HepG2 (cell line): Measurements from ENCODE around the gene ELOVL2. TPM values are rescaled to one million over a fixed set of nuclear protein-coding genes. Genes with fewer than 3 reads are reported as not detected.

ENCODE experiments used
- CENPT ChIP-seq: sonication (generic); formaldehyde crosslinking; IDR thresholded peaks from 2 replicates; pipeline ENCODE4 v1.8.0; 2022; ENCODE audit warnings: low read depth, mild to moderate bottlenecking, moderate library complexity, missing genetic modification reagents
- EP300 ChIP-seq, 3 experiments: sonication (generic) in 1 of 3; formaldehyde crosslinking in 1 of 3; IDR thresholded peaks; 2 replicates each; pipeline versions ENCODE4 v1.5.1 to v1.6.1; 2011 to 2020; ENCODE audit warnings: low read depth in 2 of 3, low read length in 2 of 3, borderline replicate concordance in 1 of 3, improper control_type of control experiment in 1 of 3, mild to moderate bottlenecking in 1 of 3, missing genetic modification reagents in 1 of 3, moderate library complexity in 1 of 3
- REPIN1 ChIP-seq: sonication (generic); formaldehyde crosslinking; IDR thresholded peaks from 2 replicates; pipeline ENCODE4 v1.8.0; 2022; ENCODE audit warnings: missing genetic modification reagents, low read depth, mild to moderate bottlenecking, borderline replicate concordance
- ZFAT ChIP-seq: sonication (generic); formaldehyde crosslinking; conservative IDR thresholded peaks from 2 replicates; pipeline ENCODE4 v1.8.1; 2023; ENCODE audit warnings: missing genetic modification reagents, inconsistent platforms
- ZMYM4 ChIP-seq: sonication (generic); formaldehyde crosslinking; IDR thresholded peaks from 2 replicates; pipeline ENCODE4 v1.8.1; 2023; ENCODE audit warnings: mild to moderate bottlenecking, missing genetic modification reagents
- ZNF232 ChIP-seq: sonication (generic); formaldehyde crosslinking; IDR thresholded peaks from 2 replicates; pipeline ENCODE4 v1.4.0; 2020; ENCODE audit warnings: missing genetic modification reagents, borderline replicate concordance
- ZNF235 ChIP-seq: sonication (generic); formaldehyde crosslinking; IDR thresholded peaks from 2 replicates; pipeline ENCODE4 v1.8.1; 2023; ENCODE audit warnings: mild to moderate bottlenecking, missing genetic modification reagents, borderline replicate concordance
- ZNF3 ChIP-seq: IDR thresholded peaks from 2 replicates; pipeline ENCODE4 v1.7.0; 2017; ENCODE audit warnings: inconsistent platforms
- ZNF382 ChIP-seq: sonication (generic); formaldehyde crosslinking; IDR thresholded peaks from 2 replicates; pipeline ENCODE4 v1.5.0; 2020; ENCODE audit warnings: missing genetic modification reagents, mild to moderate bottlenecking, borderline replicate concordance
- ZNF430 ChIP-seq: sonication (generic); formaldehyde crosslinking; IDR thresholded peaks from 2 replicates; pipeline ENCODE4 v1.9.0; 2021; ENCODE audit warnings: mild to moderate bottlenecking, missing genetic modification reagents
- ZNF598 ChIP-seq: sonication (generic); formaldehyde crosslinking; IDR thresholded peaks from 2 replicates; pipeline ENCODE4 v1.5.1; 2020; ENCODE audit warnings: mild to moderate bottlenecking, missing genetic modification reagents, borderline replicate concordance
- ZNF761 ChIP-seq: sonication (generic); formaldehyde crosslinking; conservative IDR thresholded peaks from 2 replicates; pipeline ENCODE4 v1.4.0; 2020; ENCODE audit warnings: mild to moderate bottlenecking, missing genetic modification reagents
- polyA plus RNA-seq, 8 experiments: library from polyadenylated mRNA; depleted of rRNA in 3 of 8; stranded (reverse) in 7 of 8; unstranded in 1 of 8; fragments of >200 nt; fragmentation: Illumina TruSeq in 4 of 8; extraction: Trizol in 4 of 8; gene quantifications; 2 replicates each; pipeline versions ENCODE4 v1.2.1 to v1.2.3, GENCODE V29; 2011 to 2016; ENCODE audit warnings: low read depth in 4 of 8, missing spikeins in 1 of 8, mixed read lengths in 1 of 8; ENCODE audit not compliant: insufficient read depth in 1 of 8
- total RNA-seq, 5 experiments: library from RNA; depleted of rRNA; stranded (reverse); fragments of >200 nt; fragmentation: Illumina TruSeq; extraction: Trizol; gene quantifications; 2 replicates each; pipeline ENCODE4 v1.2.3, GENCODE V29; 2016; ENCODE audit warnings: low read depth in 1 of 5
- TF ChIP-seq, protein P1 (sequence below): sonication (generic); formaldehyde crosslinking; conservative IDR thresholded peaks from 2 replicates; pipeline ENCODE4 v1.4.0; 2020; ENCODE audit warnings: missing genetic modification reagents
- TF ChIP-seq, protein P2 (sequence below): conservative IDR thresholded peaks from 2 replicates; pipeline ENCODE4 v1.6.1; 2018; ENCODE audit warnings: missing genetic modification reagents
- TF ChIP-seq, protein P3 (sequence below): sonication (generic); formaldehyde crosslinking; IDR thresholded peaks from 2 replicates; pipeline ENCODE4 v1.8.0; 2022; ENCODE audit warnings: mild to moderate bottlenecking, missing genetic modification reagents, borderline replicate concordance
- TF ChIP-seq, protein P4 (sequence below): sonication (generic); formaldehyde crosslinking; IDR thresholded peaks from 2 replicates; pipeline ENCODE4 v1.8.0; 2022; ENCODE audit warnings: missing genetic modification reagents, mild to moderate bottlenecking, borderline replicate concordance
- TF ChIP-seq, protein P5 (sequence below): sonication (generic); formaldehyde crosslinking; IDR thresholded peaks from 2 replicates; pipeline ENCODE4 v1.9.0; 2021; ENCODE audit warnings: mild to moderate bottlenecking, missing genetic modification reagents

Gene ELOVL2
- total and polyA plus RNA-seq, 2 of the 13 experiments (the other 11 are each of a cell fraction or from before 2014, with no cell fraction given): 43.6 to 65.4 TPM

DNA sequence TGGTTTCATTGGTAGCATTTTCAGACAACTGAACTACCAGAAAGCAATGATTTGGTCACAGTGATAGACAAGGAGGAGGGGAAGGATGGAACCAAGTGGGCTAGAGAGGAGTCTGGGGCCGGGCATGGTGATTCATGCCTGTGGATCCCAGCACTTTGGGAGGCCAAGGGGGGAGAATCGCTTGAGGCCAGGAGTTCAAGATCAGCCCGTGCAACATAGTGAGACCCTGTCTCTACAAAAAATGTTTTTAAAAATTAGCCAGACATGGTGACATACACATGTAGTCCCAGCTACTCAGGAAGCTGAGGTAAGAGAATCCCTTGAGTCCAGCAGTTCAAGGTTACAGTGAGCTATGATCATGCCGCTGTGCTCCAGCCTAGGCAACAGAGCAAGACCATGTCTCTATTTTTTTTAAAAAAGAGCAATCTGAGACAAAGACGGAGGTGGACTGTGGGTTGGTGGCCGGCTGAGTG lies 86.7 kb downstream of the ELOVL2 start (continued):
- TF ChIP-seq, protein P1, sequence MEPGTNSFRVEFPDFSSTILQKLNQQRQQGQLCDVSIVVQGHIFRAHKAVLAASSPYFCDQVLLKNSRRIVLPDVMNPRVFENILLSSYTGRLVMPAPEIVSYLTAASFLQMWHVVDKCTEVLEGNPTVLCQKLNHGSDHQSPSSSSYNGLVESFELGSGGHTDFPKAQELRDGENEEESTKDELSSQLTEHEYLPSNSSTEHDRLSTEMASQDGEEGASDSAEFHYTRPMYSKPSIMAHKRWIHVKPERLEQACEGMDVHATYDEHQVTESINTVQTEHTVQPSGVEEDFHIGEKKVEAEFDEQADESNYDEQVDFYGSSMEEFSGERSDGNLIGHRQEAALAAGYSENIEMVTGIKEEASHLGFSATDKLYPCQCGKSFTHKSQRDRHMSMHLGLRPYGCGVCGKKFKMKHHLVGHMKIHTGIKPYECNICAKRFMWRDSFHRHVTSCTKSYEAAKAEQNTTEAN (CRISPR knock-in tag): peak; percentile 52; the same call in 1 of the 2 replicates
- TF ChIP-seq REPIN1 (CRISPR knock-in tag): no peak; the same call in 1 of the 2 replicates
- TF ChIP-seq CENPT (CRISPR knock-in tag): no peak
- TF ChIP-seq ZNF3: no peak
- TF ChIP-seq EP300 (IDR thresholded peaks at IDR 0.05; ENCODE audit: low read depth in 2 of 2, low read length in 2 of 2): peak; percentile 52 to 91; a peak in 2 of 4 replicates
- peak; percentile 87 for TF ChIP-seq EP300 (CRISPR knock-in tag; IDR thresholded peaks at IDR 0.05; ENCODE audit: borderline replicate concordance)
- TF ChIP-seq, protein P2, sequence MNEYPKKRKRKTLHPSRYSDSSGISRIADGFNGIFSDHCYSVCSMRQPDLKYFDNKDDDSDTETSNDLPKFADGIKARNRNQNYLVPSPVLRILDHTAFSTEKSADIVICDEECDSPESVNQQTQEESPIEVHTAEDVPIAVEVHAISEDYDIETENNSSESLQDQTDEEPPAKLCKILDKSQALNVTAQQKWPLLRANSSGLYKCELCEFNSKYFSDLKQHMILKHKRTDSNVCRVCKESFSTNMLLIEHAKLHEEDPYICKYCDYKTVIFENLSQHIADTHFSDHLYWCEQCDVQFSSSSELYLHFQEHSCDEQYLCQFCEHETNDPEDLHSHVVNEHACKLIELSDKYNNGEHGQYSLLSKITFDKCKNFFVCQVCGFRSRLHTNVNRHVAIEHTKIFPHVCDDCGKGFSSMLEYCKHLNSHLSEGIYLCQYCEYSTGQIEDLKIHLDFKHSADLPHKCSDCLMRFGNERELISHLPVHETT (CRISPR knock-in tag): no peak
- TF ChIP-seq ZMYM4: peak; percentile 92
- TF ChIP-seq ZNF232 (CRISPR knock-in tag): no peak; the same call in 1 of the 2 replicates
- TF ChIP-seq ZNF235 (CRISPR knock-in tag): no peak
- TF ChIP-seq ZFAT (CRISPR knock-in tag): no peak
- TF ChIP-seq ZNF598 (CRISPR knock-in tag): no peak
- TF ChIP-seq, protein P3, sequence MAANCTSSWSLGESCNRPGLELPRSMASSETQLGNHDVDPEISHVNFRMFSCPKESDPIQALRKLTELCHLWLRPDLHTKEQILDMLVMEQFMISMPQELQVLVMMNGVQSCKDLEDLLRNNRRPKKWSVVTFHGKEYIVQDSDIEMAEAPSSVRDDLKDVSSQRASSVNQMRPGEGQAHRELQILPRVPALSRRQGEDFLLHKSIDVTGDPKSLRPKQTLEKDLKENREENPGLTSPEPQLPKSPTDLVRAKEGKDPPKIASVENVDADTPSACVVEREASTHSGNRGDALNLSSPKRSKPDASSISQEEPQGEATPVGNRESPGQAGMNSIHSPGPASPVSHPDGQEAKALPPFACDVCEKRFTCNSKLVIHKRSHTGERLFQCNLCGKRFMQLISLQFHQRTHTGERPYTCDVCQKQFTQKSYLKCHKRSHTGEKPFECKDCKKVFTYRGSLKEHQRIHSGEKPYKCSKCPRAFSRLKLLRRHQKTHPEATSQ (CRISPR knock-in tag): no peak
- TF ChIP-seq, protein P4, sequence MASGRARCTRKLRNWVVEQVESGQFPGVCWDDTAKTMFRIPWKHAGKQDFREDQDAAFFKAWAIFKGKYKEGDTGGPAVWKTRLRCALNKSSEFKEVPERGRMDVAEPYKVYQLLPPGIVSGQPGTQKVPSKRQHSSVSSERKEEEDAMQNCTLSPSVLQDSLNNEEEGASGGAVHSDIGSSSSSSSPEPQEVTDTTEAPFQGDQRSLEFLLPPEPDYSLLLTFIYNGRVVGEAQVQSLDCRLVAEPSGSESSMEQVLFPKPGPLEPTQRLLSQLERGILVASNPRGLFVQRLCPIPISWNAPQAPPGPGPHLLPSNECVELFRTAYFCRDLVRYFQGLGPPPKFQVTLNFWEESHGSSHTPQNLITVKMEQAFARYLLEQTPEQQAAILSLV (CRISPR knock-in tag): no peak
- 0 out of 2 replicates have a peak, but pooled peaks have one; percentile 36 for TF ChIP-seq ZNF761 (CRISPR knock-in tag)
- TF ChIP-seq ZNF382 (CRISPR knock-in tag): no peak
- 0 out of 2 replicates have a peak, but pooled peaks have one; percentile 6 for TF ChIP-seq ZNF430 (CRISPR knock-in tag)
- TF ChIP-seq, protein P5, sequence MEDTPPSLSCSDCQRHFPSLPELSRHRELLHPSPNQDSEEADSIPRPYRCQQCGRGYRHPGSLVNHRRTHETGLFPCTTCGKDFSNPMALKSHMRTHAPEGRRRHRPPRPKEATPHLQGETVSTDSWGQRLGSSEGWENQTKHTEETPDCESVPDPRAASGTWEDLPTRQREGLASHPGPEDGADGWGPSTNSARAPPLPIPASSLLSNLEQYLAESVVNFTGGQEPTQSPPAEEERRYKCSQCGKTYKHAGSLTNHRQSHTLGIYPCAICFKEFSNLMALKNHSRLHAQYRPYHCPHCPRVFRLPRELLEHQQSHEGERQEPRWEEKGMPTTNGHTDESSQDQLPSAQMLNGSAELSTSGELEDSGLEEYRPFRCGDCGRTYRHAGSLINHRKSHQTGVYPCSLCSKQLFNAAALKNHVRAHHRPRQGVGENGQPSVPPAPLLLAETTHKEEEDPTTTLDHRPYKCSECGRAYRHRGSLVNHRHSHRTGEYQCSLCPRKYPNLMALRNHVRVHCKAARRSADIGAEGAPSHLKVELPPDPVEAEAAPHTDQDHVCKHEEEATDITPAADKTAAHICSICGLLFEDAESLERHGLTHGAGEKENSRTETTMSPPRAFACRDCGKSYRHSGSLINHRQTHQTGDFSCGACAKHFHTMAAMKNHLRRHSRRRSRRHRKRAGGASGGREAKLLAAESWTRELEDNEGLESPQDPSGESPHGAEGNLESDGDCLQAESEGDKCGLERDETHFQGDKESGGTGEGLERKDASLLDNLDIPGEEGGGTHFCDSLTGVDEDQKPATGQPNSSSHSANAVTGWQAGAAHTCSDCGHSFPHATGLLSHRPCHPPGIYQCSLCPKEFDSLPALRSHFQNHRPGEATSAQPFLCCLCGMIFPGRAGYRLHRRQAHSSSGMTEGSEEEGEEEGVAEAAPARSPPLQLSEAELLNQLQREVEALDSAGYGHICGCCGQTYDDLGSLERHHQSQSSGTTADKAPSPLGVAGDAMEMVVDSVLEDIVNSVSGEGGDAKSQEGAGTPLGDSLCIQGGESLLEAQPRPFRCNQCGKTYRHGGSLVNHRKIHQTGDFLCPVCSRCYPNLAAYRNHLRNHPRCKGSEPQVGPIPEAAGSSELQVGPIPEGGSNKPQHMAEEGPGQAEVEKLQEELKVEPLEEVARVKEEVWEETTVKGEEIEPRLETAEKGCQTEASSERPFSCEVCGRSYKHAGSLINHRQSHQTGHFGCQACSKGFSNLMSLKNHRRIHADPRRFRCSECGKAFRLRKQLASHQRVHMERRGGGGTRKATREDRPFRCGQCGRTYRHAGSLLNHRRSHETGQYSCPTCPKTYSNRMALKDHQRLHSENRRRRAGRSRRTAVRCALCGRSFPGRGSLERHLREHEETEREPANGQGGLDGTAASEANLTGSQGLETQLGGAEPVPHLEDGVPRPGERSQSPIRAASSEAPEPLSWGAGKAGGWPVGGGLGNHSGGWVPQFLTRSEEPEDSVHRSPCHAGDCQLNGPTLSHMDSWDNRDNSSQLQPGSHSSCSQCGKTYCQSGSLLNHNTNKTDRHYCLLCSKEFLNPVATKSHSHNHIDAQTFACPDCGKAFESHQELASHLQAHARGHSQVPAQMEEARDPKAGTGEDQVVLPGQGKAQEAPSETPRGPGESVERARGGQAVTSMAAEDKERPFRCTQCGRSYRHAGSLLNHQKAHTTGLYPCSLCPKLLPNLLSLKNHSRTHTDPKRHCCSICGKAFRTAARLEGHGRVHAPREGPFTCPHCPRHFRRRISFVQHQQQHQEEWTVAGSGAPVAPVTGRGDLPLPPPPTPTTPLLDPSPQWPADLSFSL (CRISPR knock-in tag): peak; percentile 35; the same call in 1 of the 2 replicates
